H9 (cell line): ENCODE results near the gene TRAPPC2. TPM values are rescaled to one million over a fixed set of nuclear protein-coding genes. Genes with fewer than 3 reads are reported as not detected.

Experiments used
- DNase-seq: peaks from one replicate; pipeline ENCODE4 v3.0.0-alpha.2; 2017
- H2AFZ ChIP-seq: one replicate; pipeline ENCODE4 v1.6.1; 2013; ENCODE audit warnings: mild to moderate bottlenecking, low read length, control low read depth, moderate library complexity
- H2AK5ac ChIP-seq: 2 replicates; pipeline ENCODE4 v1.6.1; 2013; ENCODE audit warnings: low read length, control low read depth, mixed read lengths; ENCODE audit not compliant: insufficient read length
- H2BK120ac ChIP-seq: one replicate; pipeline ENCODE4 v1.6.1; 2013; ENCODE audit warnings: low read depth, mild to moderate bottlenecking, low read length, control low read depth, inconsistent platforms; ENCODE audit not compliant: poor library complexity, severe bottlenecking
- H2BK12ac ChIP-seq: 2 replicates; pipeline ENCODE4 v1.6.1; 2013; ENCODE audit warnings: low read length, control low read depth, mixed read lengths, low read depth; ENCODE audit not compliant: insufficient read length
- H2BK15ac ChIP-seq: 2 replicates; pipeline ENCODE4 v1.6.1; 2013; ENCODE audit warnings: low read depth, low read length, control low read depth
- H2BK20ac ChIP-seq: one replicate; pipeline ENCODE4 v1.6.1; 2013; ENCODE audit warnings: low read depth, mild to moderate bottlenecking, low read length, control low read depth, inconsistent platforms; ENCODE audit not compliant: poor library complexity, severe bottlenecking
- H2BK5ac ChIP-seq: 2 replicates; pipeline ENCODE4 v1.6.1; 2013; ENCODE audit warnings: low read length, control low read depth, mixed read lengths; ENCODE audit not compliant: insufficient read length
- H3K14ac ChIP-seq: 2 replicates; pipeline ENCODE4 v1.6.1; 2013; ENCODE audit warnings: low read length, control low read depth; ENCODE audit not compliant: insufficient read depth
- H3K18ac ChIP-seq: 2 replicates; pipeline ENCODE4 v1.6.1; 2013; ENCODE audit warnings: low read depth, mild to moderate bottlenecking, mixed read lengths, low read length, control low read depth; ENCODE audit not compliant: insufficient read length
- H3K23ac ChIP-seq: 2 replicates; pipeline ENCODE4 v1.6.1; 2013; ENCODE audit warnings: low read length, control low read depth, mixed read lengths, low read depth; ENCODE audit not compliant: insufficient read length
- H3K23me2 ChIP-seq: 2 replicates; pipeline ENCODE4 v1.6.1; 2013; ENCODE audit warnings: low read depth, mild to moderate bottlenecking, mixed read lengths, low read length, control low read depth; ENCODE audit not compliant: insufficient read length, poor library complexity, severe bottlenecking
- H3K27ac ChIP-seq: 2 replicates; pipeline ENCODE4 v1.5.1; 2013; ENCODE audit warnings: low read length, control low read depth, mixed read lengths, low read depth; ENCODE audit not compliant: insufficient read length
- H3K27me3 ChIP-seq: 2 replicates; pipeline ENCODE4 v1.6.1; 2013; ENCODE audit warnings: low read length, control low read depth, inconsistent platforms; ENCODE audit not compliant: insufficient read depth
- H3K4ac ChIP-seq: 2 replicates; pipeline ENCODE4 v1.6.1; 2013; ENCODE audit warnings: low read depth, mild to moderate bottlenecking, control low read depth, inconsistent platforms, low read length, moderate library complexity
- H3K4me1 ChIP-seq: 2 replicates; pipeline ENCODE4 v1.6.1; 2013; ENCODE audit warnings: low read length, control low read depth, inconsistent platforms; ENCODE audit not compliant: insufficient read depth
- H3K4me2 ChIP-seq: 2 replicates; pipeline ENCODE4 v1.6.1; 2013; ENCODE audit warnings: low read length, control low read depth, mixed read lengths; ENCODE audit not compliant: insufficient read length, insufficient read depth
- H3K56ac ChIP-seq: 2 replicates; pipeline ENCODE4 v1.6.1; 2013; ENCODE audit warnings: low read depth, mild to moderate bottlenecking, mixed read lengths, low read length, control low read depth; ENCODE audit not compliant: insufficient read length
- H3K79me1 ChIP-seq: 2 replicates; pipeline ENCODE4 v1.6.1; 2013; ENCODE audit warnings: low read depth, mild to moderate bottlenecking, moderate library complexity, low read length, control low read depth, inconsistent platforms; ENCODE audit not compliant: insufficient read depth, poor library complexity, severe bottlenecking
- H3K79me2 ChIP-seq: 2 replicates; pipeline ENCODE4 v1.6.1; 2013; ENCODE audit warnings: low read length, control low read depth, inconsistent platforms; ENCODE audit not compliant: insufficient read depth
- H3K9ac ChIP-seq: 2 replicates; pipeline ENCODE4 v1.6.1; 2013; ENCODE audit warnings: low read length, control low read depth, mixed read lengths; ENCODE audit not compliant: insufficient read length; ENCODE audit errors: extremely low read depth
- H3K9me3 ChIP-seq: one replicate; pipeline ENCODE4 v1.6.1; 2013; ENCODE audit warnings: low read depth, low read length, inconsistent platforms; ENCODE audit not compliant: control insufficient read depth
- H3T11ph ChIP-seq: one replicate; pipeline ENCODE4 v1.6.1; 2013; ENCODE audit warnings: mild to moderate bottlenecking, low read length, control low read depth, inconsistent platforms
- H4K20me1 ChIP-seq: one replicate; pipeline ENCODE4 v1.6.1; 2013; ENCODE audit not compliant: control insufficient read depth, insufficient read length, insufficient read depth
- H4K5ac ChIP-seq: 2 replicates; pipeline ENCODE4 v1.6.1; 2013; ENCODE audit warnings: low read depth, mild to moderate bottlenecking, mixed read lengths, low read length, control low read depth; ENCODE audit not compliant: insufficient read length
- H4K8ac ChIP-seq: replicated peaks from 2 replicates; pipeline ENCODE4 v1.6.1; 2013; ENCODE audit warnings: low read length, control low read depth, mixed read lengths, low read depth; ENCODE audit not compliant: insufficient read length
- H4K91ac ChIP-seq: 2 replicates; pipeline ENCODE4 v1.6.1; 2013; ENCODE audit warnings: low read depth, mild to moderate bottlenecking, moderate library complexity, mixed read lengths, low read length, control low read depth; ENCODE audit not compliant: insufficient read length
- H3K27ac Mint-ChIP-seq, 3 experiments: 2 replicates in 2 of 3; 3 replicates in 1 of 3; pipeline ENCODE4 v1.8.0; 2020 to 2021; ENCODE audit warnings: mixed read lengths in 3 of 3, mild to moderate bottlenecking in 1 of 3, moderate library complexity in 1 of 3
- H3K27me3 Mint-ChIP-seq: 2 replicates; pipeline ENCODE4 v1.8.0; 2021; ENCODE audit warnings: low read depth, mild to moderate bottlenecking, moderate library complexity, mixed read lengths
- H3K36me3 Mint-ChIP-seq, 3 experiments: 2 replicates in 2 of 3; 3 replicates in 1 of 3; pipeline ENCODE4 v1.8.0; 2020 to 2021; ENCODE audit warnings: low read depth in 3 of 3, mixed read lengths in 3 of 3; ENCODE audit not compliant: insufficient read depth in 1 of 3
- H3K4me1 Mint-ChIP-seq, 2 experiments: 2 replicates each; pipeline ENCODE4 v1.8.0; 2020; ENCODE audit warnings: mixed read lengths in 2 of 2
- H3K4me3 Mint-ChIP-seq, 2 experiments: 2 replicates in 1 of 2; 3 replicates in 1 of 2; pipeline ENCODE4 v1.8.0; 2020 to 2021; ENCODE audit warnings: mild to moderate bottlenecking in 2 of 2, mixed read lengths in 2 of 2, moderate library complexity in 1 of 2
- H3K9me3 Mint-ChIP-seq, 2 experiments: 2 replicates in 1 of 2; 3 replicates in 1 of 2; pipeline ENCODE4 v1.8.0; 2020; ENCODE audit warnings: mild to moderate bottlenecking in 2 of 2, mixed read lengths in 2 of 2, moderate library complexity in 1 of 2
- WGBS: extraction: QIAGEN DNeasy Blood & Tissue Kit; methylation state at CpG from one replicate; pipeline ENCODE4 v1.1.7; 2013; ENCODE audit warnings: missing lambda C conversion rate, low lambda C conversion rate, mixed read lengths; ENCODE audit not compliant: insufficient read length; ENCODE audit errors: extremely low coverage; 5-methylcytosine and 5-hydroxymethylcytosine counted together
- total RNA-seq: library from RNA; stranded (reverse); gene quantifications from 2 replicates; pipeline ENCODE4 v1.2.1, GENCODE V29; 2021
- TF ChIP-seq, protein P1 (sequence below): fragments of 200-600 bp; sonication (generic); conservative IDR thresholded peaks from 3 replicates; pipeline ENCODE4 v1.8.0; 2021; ENCODE audit warnings: antibody characterized with exemption, mild to moderate bottlenecking

The TRAPPC2 gene
- total RNA-seq, 1 experiment from 2014 or later = 13.3 TPM

DNA sequence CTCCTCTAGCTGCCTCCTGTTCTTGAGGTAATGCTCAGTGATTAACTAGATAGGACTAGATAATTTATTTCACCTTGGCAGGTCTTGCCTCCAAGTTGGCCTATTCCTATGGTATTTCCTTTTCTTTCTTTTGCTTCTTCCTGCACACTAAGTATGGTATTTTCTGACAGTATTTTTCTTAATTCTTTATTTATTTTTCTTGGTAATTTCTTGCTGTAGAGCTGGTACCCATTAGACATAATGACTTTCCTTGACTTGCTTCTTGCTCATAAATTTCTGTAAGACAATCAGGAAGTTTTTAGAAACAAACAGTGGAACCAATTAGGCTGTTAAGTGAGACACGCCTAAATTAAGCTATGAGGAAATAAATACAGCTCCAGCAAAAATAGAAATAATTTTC lies 36.0 kb downstream of the TRAPPC2 start:
- Histone ChIP-seq H3K27me3 (no peaks in the 10 kb centered on the region), H2AK5ac (no peak overlapping the region), H3K23ac (no peak overlapping the region), H3K18ac (no peak overlapping the region), H3K9me3 (no peaks in the 10 kb centered on the region), H4K8ac (no peak overlapping the region), H4K5ac (no peak overlapping the region), H2BK5ac (no peak overlapping the region), H3K23me2 (no peaks in the 10 kb centered on the region), H2AFZ (no peak overlapping the region), H3K14ac (no peak overlapping the region), H3K79me2 (peaks cover 26% of the 10 kb centered on the region; the same call in 1 of the 2 replicates), H3K4me1 (peaks cover 6% of the 10 kb centered on the region; the same call in 1 of the 2 replicates), H3K9ac (no peak overlapping the region), H3K4ac (no peak overlapping the region), H2BK120ac (no peak overlapping the region), H3T11ph (no peak overlapping the region), H3K56ac (no peak overlapping the region), H2BK15ac (no peak overlapping the region), H4K20me1 (no peaks in the 10 kb centered on the region), H4K91ac (no peak overlapping the region), H2BK12ac (no peak overlapping the region), H2BK20ac (no peak overlapping the region), H3K79me1 (peaks cover 4% of the 10 kb centered on the region), H3K4me2 (no peak overlapping the region), H3K27ac (no peak overlapping the region)
- peaks cover 0 to 8% (median 2%) of the 10 kb centered on the region in 3 experiments; a peak in 4 of 7 replicates for H3K36me3 Mint-ChIP-seq
- H3K27me3 Mint-ChIP-seq = no peaks in the 10 kb centered on the region; the same call in none of the 2 replicates
- H3K4me1 Mint-ChIP-seq = peaks cover 23 to 28% of the 10 kb centered on the region in 2 experiments
- peaks cover 23 to 29% of the 10 kb centered on the region in 2 experiments for H3K9me3 Mint-ChIP-seq
- no CpG with 5 or more reads among the region's 1 CpG for WGBS
- DNase-seq = no peak
- H3K4me3 Mint-ChIP-seq = no peak overlapping the region
- TF ChIP-seq, protein P1, sequence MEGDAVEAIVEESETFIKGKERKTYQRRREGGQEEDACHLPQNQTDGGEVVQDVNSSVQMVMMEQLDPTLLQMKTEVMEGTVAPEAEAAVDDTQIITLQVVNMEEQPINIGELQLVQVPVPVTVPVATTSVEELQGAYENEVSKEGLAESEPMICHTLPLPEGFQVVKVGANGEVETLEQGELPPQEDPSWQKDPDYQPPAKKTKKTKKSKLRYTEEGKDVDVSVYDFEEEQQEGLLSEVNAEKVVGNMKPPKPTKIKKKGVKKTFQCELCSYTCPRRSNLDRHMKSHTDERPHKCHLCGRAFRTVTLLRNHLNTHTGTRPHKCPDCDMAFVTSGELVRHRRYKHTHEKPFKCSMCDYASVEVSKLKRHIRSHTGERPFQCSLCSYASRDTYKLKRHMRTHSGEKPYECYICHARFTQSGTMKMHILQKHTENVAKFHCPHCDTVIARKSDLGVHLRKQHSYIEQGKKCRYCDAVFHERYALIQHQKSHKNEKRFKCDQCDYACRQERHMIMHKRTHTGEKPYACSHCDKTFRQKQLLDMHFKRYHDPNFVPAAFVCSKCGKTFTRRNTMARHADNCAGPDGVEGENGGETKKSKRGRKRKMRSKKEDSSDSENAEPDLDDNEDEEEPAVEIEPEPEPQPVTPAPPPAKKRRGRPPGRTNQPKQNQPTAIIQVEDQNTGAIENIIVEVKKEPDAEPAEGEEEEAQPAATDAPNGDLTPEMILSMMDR = no peak
- H3K27ac Mint-ChIP-seq = no peak overlapping the region
